ENCODE data around the gene LPIN1.

GRCh38 chr2:11757101-11757500 is 10.7 kb downstream of the LPIN1 start:
- TF ChIP-seq CTCF (IDR thresholded peaks at IDR 0.05 in 8 of 11, conservative IDR thresholded peaks at IDR 0.05 in 3 of 11) (no peak), POLR2AphosphoS5 (IDR thresholded peaks at IDR 0.05) (no peak), POLR2A (IDR thresholded peaks at IDR 0.05) (no peak)
